ENCODE measurements around the gene PPP2R2D.

PPP2R2D gene

DNA sequence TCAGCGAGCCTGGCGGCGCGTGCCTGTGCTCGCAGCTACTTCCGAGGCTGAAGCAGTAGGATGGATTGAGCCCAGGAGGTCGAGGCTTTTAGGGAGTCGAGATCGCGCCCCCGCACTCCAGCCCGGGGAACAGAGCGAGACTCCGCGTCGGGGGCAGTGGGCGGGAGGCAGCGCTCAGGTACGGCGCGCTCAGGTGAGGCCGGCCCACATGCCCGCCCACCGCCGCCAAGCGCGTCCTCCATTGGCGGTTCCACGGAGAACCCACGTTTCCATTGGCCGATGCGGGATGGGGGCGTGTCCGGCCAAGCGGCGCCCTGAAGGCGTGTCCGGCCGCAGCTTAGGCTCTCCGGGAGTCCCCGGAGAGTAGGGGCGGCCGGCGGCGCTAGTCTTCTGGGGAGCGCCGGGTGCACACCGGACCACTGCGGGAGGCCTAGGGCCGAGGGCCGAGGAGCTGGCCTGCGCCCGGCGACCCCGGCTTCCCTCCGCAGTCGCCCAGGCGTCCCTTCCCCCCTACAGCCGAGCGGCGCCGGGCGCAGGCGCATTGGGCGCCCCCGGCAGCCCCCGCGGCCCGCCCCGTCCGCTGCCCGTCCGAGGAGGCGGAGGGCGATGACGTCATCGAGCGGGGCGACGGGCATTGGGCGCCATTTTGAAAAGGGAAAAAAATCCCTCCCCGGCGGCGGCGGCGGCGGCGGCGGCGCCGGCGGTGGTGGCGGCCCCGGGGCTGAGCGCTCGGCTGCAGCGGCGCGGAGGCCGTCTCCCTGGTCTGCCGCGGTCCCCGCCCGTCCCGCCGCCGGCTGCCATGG, at the start of gene PPP2R2D:
TSS of gene PPP2R2D (plus strand) at position 659 of the 803 bp plus-strand sequence. CDS start at position 800, 141 bp downstream.
- DNase-seq = peak; percentile 93

DNA sequence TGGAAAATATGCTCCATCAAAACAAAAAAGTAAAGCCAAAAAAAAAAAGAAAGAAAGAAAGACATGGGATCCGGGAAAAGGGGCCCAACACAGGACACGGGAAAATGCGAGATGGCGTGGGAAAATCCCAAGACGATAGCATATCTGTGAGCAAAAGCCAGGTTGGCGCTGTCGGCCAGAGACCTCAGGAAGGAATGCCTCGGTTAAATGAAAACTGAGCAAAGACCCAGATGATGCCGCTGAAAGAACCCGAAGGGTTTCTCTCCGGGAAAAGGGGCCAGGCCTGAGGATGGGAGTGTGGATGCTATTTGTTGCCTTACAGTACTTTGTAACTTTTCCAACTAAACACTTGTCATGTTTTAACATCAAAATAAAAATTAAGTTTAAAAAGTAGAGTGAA, 49.5 kb upstream of the PPP2R2D start:
- no peak for DNase-seq

DNA sequence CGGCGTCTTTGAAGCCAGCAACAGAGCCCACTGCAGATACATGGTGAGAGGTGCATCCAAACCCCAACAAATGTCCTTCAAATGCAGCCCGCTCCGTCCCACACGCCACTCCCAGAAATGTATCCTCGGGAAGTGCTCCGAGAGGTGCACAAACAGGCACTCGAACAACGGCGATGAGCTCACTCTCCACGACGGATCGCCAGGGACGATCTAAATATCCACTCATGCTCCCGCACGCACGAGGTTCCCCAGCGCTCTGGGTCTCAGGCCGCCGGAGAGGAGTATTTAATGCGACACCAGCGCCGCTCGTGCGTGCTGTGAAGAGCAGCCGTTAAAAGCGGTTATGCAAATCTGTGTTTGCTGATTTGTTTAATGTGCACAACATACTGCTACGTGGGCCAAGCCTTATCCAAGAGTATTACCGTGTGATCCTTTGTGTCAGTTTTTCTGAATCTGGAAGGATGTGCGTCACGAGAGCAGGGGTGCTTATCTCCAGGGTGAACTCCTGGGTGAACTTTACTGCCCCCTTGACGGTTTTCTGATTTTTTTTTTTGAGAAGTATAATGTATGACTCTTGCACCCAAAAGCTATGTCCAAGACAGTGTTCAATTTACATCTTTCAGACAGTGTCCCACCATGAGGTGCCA, 48.5 kb upstream of the PPP2R2D start:
- no peak for DNase-seq

DNA sequence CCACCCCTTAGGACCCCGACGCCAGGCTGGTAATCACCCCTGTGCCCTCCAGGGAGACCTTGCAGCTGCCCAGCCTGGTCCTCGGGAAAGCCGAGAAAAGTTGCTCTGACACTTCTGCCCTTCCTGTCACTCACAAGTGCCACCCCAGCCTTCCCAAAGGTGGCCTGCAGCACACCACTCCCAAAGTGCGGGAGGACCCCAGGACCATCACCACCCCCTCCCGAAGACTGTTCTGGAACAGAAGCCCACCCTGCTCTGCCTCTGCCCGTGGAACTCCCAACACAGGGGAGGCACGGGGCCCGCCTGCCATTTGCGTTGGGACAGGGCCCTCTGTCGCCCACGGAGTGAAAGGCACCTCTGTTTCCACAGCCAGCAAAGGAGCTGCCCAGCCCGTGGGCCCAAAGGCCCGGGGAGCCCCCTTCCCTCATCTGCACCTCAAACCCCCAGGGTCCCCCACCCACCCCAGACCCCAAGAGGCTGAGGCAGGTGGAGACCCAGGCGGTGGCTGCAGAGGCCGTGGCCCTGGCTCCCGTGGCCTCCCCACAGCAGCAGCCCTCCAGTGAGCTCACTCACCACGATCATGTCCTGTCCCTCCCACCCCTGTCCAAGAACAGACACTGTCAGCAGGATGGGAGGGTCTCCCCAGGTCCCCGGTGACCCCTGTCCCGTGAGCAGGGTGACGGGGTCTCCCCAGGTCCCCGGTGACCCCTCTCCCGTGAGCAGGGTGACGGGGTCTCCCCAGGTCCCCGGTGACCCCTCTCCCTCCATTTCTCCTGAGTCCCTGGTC, 47.8 kb upstream of the PPP2R2D start:
- DNase-seq = no peak

GRCh38 chr10:131853610-131853964, 47.2 kb upstream of the PPP2R2D start:
- DNase-seq = no peak

DNA sequence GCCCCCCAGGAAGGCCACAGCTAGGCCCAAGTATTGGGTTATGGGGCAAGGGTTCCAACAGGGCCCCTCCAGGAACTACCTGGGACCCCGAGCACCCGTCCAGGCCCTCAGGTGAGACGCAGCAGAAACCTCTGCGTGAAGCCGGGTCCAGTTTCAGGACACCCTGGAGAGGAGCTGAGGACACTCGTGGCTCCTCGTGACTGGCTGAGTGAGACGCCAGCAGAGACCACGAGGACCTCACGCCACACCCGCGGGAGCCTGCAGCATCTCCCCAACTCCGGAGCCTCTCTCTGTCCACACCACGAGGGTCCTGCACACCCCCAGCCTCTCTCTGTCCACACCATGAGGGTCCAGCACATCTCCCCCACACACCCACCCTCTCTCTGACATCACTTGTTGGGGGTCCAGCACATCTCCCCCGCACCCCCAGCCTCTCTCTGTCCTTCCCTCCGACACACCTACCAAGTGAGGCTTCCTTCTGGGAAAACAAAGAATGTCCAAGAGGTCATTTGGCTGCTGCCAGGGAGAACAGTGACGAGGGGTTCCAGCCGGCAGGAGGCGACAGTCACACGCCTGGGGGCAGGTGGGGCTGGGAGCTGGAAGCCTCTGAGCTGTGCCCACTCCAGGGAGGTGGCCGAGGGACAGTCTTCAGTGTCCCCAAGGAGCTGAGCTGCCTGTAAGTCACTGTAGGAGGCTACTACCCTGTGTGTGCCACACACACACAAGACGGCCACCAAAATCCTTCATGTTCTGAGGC, 46.1 kb upstream of the PPP2R2D start:
- DNase-seq = no peak

GRCh38 chr10:131855461-131856401, 45.1 kb upstream of the PPP2R2D start:
- DNase-seq = no peak

DNA sequence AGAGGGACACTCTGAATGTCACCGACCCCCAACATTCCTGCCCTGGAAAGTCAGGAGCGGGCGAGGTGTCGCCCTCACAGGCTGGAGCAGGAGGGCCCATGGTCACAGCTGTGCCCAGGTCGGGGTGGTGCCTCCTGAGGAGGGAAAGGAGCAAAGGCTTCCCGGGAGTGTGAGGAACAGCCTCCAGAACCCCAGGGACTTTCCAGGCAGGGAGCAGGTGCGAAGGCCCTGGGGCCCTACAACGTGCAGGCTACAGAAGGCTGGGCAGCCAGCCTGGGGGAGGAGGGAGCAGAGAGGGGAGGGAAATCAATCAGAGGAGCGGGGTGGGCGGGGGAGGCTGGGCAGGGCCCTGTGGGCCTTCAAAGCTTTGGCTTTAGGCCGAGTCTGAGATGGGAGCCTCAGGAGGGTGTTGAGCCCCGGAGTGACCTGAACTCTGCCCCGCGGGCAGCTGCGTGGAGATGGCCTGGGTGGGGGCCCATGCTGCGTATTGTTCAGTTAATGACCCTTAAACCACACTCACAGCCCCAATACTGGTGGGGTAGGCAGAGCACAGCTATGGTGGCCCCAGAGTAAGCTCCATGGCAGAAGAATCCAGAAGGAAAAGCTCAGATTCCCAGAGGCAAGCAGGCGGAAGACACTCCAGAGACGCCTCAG, 44.2 kb upstream of the PPP2R2D start:
- no peak for DNase-seq

DNA sequence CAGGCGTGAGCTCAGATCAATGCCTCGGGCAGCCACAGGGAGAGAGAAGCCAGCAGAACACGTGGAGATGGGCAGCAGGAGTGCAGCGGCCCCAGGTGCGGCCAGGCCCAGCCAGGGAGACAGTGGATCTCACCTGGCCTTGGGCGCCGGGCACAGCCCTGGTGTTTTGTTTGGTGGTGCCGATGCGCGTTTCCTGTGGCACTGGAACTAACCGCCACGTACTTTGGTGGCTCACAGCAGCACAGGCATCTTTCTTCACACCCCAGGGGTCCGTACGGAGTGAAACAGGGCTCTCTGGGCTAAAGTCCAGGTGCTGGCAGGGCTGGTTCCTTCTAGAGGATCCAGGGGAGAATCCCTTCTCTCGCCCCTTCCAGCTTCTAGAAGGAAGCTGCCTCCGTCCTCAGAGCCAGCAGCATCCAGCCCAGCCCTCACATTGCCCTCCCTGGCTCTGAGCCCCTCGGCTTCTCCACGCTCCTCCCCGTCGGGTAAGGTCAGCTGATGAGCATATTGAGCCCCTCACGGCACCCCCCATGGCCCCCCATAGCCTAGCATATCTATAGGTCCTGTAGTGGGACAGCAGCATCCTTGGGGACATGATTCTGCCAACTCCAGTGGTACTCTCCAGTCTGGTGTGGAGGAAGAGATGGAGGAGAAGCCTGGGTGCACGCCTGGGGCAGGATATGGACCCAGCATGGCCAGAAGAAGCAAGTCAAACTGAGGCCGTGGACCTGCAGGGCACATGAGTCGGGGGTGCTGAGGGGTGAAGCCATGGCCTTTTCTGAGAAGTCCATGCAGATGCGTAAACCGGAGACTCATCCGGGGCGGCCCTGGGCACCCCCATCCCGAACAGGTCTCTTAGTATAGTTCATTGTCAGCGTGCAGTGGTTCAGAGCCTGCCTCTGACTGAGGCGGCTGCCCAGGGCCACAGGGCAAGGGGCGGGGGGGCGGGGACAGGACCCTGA, 43.4 kb upstream of the PPP2R2D start:
- no peak for DNase-seq

DNA sequence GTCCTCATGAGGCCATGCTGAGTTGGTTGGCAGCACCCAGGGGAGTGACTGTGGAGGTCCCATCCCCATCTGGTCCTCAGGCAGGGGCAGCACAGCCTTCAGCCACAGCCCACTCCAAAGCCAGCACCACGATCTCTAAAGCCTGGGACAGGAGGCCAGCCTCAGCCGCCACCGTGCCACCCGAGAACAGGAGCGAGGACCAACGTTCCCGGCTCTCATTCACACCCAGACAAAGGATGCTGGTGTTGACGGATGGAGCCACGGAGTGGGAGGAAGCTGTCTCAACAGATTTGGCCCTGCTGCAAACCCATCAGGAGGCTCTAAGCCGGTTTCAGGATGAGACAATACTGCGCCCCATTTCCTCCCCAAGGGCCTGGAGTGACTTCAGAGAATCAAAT, 42.7 kb upstream of the PPP2R2D start:
- no peak for DNase-seq

- no peak for DNase-seq
These were observed 42.0 kb upstream of the PPP2R2D start for GRCh38 chr10:131858583-131859340.

- no peak for DNase-seq
These were observed 41.3 kb upstream of the PPP2R2D start for GRCh38 chr10:131859341-131860020.

GRCh38 chr10:131860311-131860710, 40.5 kb upstream of the PPP2R2D start:
- DNase-seq = no peak

- no peak for DNase-seq
These were observed 39.9 kb upstream of the PPP2R2D start for GRCh38 chr10:131860806-131861440.

DNA sequence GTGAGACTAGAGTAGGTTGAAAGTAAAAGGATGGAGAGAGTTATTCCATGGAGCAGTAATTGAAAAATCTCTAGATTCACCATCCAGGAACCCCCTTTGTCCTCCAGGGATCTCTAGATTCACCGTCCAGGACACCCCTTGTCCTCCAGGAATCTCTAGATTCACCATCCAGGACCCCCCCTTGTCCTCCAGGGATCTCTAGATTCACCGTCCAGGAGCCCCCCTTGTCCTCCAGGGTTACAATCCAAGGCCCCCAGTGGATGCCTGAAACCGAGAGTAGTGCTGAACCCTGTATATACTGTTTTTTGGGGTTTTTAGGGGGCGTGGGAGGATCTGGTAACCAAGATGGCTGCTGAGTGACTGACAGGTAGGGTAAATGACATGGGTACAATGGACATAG, 38.3 kb upstream of the PPP2R2D start:
- DNase-seq = no peak

DNA sequence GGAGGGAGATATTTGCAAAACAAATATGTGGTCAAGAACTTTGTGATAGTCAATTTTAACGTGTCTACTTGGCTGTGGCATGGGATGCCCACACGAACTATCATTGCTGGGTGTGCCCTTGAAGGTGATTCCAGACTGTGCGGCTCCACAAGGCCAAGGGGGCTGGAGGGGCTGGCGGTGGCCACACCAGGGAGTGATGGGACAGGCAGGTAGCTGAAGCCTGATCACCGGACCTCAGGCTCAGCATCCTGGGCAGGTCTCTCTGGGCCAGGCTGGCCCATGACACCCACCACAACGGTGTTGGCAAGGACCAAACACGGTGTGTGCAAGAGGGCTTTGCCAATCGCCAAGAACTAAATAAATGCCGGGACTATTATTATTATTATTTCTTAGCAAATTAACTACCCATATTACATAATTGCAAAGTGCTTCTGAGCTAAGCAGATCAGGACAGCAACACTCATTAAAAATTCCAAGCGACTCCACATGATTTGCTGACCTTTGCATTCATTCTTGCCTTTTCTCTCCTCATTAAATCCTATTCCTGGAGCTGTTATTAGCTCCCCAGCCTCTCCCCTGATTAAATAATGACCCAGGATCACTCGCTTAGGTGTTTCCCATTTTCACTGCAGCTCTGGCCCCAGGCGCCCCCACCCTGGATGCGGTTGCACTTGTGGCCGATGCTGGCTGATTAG, 35.4 kb upstream of the PPP2R2D start:
- no peak for DNase-seq

DNA sequence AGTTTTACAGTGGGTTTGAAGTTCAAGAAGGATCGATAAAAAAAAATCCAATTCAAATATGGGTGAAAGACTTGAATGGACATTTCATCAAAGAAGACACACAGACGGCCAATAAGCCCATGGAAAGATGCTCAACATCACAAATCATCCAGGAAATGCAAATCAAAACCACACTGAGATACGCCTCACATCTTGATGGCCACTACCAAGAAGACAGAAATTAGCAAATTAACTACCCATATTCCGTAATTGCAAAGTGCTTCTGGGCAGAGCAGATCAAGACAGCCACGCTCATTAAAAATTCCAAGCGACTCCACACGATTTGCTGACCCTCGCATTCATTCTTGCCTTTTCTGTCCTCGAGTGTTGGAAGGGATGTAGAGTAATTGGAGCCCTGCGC, 34.1 kb upstream of the PPP2R2D start:
- no peak for DNase-seq

GRCh38 chr10:131868436-131868835, 32.4 kb upstream of the PPP2R2D start:
- DNase-seq = no peak

Data from activated CD4-positive, alpha-beta T cell treated with anti-CD3 and anti-CD28 coated beads for 1 hour (primary cell).